ENCODE measurements around the gene MXD1.

GRCh38 chr2:69960821-69961220, 45.9 kb downstream of the MXD1 start:
- no peak for TF ChIP-seq CTCF (IDR thresholded peaks at IDR 0.05; ENCODE audit: low read depth, low read length, poor library complexity, severe bottlenecking)
- TF ChIP-seq EZH2phosphoT487 (IDR thresholded peaks at IDR 0.05; ENCODE audit: borderline replicate concordance, low read length) = no peak
